NOMO-1 treated with DMSO at 0.1 percent for 48 hours (cell line): ENCODE data around the gene GPR139.

ENCODE experiments used
- DNase-seq: peaks from one replicate; lab custom pipeline; 2025; ENCODE audit not compliant: unreplicated experiment; lab: John Stamatoyannopoulos, UW

GPR139 gene

DNA sequence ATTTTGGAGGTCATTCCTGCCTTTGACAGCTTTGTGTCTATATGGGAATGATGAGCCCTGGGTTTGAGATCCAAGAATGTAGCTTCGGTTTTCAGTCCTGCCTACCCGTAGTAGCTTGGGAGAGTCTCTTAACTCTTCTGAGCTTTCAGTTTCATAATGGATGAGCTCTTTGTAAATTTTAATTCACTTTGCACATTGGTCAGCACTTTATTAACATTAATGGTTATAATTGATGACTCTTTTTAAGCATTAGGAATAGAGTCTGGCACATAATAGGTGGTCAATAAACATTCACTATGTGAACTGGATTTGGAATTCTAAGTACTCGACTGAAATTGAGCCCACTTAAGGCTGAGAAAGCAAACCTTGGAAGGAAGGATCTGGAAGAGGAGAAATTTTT lies 17.3 kb downstream of the GPR139 start:
- DNase-seq, result no peak

DNA sequence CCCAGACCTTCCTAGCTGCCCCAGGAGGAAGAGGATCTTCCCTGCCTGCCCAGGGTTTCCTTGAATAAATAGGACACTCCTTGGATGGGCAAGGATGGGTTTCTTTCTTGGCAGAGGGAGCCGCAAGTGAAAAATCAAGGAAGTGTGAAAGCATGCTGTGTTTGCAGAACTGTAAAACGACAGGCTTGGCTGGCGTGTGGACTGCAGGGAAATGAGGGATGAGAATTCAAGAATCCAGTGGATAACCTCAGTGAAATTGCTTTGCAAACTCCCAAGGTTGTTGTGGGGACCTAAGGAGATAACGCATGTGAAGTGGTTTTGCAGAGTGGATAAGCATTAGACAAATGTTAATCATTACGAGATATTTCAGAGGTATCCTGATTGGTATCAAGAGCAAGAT lies 20.4 kb downstream of the GPR139 start:
- no peak for DNase-seq

DNA sequence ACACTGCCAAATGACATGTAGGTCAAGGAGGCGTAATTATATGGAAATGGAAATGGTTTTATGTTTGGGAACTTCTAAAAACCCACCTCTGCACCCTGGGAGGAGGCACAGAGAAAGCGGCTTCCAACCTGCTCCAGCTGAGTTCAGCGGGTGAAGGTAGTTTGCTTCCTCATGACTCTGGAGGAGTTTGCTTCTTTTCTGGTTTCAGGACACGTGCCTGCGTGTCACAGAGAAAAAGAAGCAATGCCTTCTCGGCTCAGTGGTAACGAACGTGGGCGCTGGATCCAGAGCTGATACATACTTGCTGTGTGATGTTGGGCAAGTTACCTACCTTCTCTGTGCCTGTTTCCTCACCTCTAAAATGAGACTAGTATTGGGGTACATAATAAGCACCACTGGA lies 22.1 kb downstream of the GPR139 start:
- no peak for DNase-seq

DNA sequence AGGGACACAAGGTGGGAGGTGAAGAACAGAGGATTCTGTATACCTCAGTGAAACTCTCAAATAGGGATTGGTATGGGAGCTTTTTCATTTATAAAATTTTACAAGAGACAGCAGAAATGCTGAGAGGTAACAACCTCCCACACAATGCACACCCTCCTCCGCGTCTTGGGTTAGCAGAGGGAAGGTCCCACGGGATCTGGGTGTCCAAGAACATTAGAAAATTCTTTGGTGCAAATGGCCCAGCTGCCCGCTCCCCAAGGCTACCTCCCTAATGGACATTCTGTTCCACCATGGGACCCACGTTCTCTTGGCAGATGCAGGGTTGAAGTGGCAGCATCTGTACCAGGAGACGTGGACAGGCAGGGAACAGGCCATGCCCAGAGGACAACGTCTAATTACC lies 22.5 kb downstream of the GPR139 start:
- no peak for DNase-seq

DNA sequence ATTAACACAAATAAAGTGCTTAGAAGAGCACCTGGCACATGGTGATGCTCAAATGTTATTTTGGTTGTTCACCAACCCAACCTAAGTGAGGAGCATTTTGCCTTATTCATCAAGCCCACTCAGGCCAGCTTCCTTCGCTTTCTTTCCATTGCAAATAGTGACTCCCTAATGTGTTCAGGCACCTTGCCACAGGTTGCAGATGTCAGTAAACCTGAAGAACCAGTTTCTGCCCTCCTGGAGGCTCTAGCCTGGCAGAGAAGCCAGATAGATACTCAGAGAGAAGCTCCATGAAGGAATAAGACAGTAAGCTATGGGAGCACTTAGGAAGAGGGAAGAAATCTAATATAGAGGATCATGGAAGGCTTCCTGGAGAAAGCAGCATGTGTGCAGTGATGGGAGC lies 23.9 kb downstream of the GPR139 start:
- no peak for DNase-seq

DNA sequence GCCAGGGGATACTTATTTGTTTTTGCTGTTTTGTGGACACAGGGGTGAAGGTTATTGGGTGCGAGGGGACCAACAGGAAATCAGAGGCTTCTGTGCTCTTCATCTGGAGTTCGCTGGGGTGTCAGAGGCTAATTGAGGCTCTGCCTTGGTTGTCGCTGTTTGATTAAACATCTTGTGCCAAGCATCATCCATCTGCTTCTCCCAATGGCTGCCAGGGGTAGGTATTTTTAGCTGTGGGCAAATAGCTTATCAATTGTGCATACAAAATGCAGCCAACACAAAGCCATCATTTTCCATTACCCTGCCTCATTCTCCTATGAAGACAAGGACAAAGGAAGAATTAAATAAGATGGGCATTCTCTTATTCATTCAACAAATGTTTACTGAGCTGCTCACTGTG lies 27.8 kb downstream of the GPR139 start:
- no peak for DNase-seq

DNA sequence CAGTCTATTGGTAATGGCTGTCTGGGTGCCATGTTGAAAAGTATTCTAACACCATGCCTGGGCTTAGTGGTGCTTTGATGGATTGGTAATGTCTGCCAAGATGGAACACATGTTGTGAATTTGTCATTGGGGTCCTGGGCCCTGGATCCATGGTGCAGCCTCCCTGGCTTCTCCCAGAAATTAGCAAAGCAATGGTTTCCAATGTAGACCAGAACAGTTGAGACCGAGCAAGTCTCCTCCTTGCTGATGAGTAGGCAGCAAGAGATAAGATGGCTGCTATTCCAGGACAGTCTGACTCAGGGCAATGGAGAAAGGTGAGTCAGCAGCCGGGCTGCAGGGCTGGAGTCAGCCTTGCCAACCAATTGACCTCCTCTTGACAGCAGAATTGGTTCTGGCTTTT lies 30.8 kb downstream of the GPR139 start:
- no peak for DNase-seq

DNA sequence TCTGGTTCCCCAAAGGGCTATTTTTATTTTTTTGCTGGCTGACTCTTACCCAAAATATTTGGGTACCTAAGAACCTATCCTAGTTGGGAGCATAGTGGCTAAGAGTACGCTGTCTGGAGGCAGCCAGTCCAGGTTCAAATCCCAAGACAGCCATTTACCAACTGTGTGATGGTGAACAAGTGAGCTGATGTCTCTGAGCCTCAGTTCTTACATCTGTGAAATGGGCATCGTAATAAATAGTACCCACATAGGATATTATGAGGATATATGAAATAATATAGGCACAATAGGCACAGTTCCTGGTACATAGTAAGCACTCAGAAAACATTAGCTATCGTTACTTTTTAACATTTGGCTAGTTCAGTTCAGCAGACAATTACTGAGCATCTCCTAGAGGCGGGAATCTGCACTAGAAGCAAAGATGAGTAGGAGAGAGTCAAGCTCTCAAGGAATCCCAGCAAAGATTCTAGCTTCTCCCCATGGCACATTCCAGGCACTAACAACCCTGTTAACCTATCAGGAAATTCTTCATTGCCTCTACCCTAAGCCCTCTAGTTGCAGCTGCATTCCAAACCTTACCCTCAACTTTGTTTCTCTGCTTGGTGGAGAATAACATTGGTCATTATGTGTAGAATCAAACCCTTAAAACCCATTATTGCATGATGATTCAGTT lies 31.6 kb downstream of the GPR139 start:
- no peak for DNase-seq

DNA sequence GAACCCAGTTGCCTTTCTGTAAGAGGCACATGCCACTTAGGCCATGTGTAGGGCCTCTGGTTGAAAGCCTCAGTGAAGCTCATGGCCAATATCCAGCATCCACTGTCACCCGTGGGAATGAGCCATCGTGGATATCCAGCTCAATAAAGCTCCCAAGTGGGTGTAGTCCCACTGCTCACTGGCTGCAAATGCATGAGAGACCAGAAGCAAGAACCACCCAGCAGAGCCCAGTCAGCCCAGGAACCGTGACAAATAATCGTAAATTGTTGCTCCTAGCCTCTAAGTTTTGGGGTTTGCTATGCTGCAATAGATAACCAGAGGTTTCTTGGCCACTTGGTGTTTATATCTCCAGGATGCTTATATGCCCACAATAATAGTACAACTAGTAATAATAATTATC lies 33.7 kb downstream of the GPR139 start:
- no peak for DNase-seq

DNA sequence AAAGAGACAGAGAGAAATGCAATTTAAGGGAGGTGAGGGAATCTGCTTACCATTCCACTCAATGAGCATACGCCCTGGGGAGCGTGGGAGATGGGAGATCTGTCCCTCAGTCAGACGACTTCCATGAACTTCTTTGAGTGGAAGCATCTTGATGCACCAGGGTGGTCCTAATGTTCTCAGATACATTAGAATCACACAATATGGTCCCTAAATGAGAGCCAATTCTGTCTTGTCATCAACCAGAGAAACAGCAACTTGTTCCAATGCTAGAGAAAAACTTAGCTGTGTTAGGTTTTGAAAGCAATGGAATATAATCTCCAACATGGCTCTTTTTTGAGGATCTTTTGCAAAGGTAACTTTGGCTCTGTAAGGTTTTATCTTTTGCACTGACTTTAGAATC lies 44.1 kb downstream of the GPR139 start:
- DNase-seq, result no peak

DNA sequence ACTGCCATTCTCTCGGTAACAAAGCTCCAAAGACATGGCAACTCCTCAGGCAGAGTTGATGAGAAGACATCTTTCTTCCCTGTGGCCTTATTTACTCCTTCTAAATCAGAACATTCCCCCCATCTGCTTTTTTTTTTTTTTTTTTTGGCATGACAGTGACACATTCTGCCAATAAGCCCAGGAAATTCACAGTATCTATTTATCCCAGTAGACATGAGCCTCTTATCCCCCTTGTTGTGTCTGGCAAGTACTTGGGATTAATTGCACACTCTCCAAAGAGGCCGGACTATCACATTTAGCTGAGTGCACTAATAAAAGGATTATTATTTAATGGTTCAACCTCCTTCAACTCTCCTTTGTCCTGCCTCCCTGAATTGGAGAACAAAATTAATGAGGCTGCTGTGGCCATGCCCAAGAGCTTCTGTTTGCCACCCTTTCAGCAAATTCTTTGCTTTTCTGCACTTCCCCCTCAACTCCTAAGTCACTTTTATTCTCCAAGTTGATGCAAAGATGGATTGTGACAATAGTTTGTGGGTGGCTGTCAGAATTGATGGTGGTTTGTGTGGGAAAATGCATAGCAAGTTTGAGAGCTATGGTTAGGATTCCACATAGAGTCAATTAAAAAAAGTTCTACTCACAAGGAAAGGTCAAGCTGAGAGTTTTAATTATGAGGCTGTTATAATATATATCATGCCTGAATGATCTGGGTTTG lies 47.2 kb downstream of the GPR139 start:
- DNase-seq, result no peak

DNA sequence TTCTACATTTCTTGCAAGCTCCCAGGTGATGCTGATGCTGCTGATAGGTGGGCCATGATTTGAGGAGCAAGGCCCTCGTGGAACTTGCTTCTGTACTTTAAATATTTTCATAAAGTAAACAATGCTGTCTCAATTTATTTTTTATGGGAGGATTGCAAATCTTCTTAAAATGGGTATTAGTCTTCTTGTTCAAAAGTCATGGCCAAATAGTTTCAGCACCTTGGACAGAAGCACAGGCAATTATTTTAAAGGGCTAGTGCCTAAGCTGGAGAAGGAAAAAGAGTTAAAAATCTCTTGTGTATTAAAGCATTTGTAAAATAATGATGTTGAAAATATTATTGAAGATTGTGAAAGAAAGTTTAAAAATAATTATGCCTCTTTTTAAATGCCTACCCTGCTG lies 50.5 kb downstream of the GPR139 start:
- peak; percentile 6 for DNase-seq

DNA sequence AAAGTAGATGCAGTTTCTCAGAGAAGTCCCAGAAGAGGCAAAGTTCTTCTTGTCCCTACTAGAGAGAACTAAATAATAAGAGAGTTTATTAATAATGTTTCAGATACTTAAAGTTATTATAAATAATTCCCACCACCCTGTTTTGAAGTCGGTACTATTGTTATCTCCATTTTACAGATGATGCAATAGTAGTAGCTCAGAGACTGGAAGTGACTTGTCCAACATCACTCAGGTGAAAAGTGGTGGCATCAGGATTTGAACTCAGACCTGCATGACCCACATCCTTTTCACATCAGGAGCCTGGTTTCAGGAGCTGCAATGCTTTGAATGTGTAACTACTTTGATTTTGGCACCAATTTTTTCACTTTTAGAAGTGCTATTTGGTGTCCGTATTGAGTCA lies 52.7 kb downstream of the GPR139 start:
- DNase-seq, result no peak

DNA sequence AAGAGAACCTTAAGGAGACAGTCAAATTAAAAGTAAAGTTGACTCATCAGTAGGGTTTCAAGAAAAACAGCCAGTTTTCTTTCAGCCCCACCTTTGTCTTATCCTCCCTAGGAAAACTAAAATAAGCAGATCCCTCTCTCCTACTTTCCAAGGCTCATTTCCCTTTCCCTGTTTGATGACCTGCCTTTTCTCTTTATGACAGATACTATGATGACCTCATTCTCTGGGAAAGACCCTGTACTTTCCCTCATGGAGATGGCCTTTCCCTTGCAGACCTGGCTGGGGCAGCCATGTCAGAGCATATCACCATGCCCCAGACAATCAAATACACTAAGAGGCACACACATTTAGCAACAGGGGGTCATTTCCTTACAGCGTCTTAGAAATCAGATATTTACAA lies 53.6 kb downstream of the GPR139 start:
- DNase-seq, result no peak

DNA sequence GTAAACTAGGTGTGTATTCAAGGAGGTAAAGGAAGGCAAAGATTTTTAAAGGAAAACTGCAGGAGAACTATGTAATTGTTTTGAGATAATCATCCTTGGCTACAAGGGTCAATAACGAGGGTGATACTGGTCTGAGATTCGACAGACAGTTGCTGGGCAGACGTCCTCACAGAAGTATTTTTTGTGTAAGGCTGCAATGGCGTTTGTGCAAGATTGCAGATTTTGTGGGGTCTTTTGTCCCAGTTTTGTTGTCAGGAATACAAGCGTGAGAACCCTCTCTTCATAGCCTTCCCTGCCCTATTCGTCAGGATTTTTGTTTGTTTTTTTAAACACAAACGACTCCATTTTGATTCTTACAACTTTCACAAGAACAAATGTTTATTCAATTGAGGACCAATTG lies 57.5 kb downstream of the GPR139 start:
- DNase-seq, result no peak

DNA sequence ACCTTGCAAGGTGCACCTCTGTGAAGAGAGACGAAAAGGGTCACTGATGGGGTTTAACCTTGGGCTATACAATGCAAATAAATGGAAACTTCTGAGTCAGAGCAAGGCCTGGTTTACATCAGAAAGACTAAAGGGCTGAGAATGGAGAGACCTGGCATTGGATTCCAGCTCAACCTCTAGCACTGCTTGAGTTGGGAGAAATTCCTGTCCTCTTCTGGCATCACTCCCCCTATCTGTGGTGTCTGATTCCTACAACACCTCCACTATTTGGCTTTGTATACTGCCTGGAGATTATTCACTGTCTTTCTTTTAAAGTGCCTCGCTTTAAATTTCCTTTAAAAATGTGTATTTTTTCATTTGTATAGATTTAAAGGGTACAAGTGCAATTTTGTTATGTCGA lies 68.8 kb downstream of the GPR139 start:
- no peak for DNase-seq

DNA sequence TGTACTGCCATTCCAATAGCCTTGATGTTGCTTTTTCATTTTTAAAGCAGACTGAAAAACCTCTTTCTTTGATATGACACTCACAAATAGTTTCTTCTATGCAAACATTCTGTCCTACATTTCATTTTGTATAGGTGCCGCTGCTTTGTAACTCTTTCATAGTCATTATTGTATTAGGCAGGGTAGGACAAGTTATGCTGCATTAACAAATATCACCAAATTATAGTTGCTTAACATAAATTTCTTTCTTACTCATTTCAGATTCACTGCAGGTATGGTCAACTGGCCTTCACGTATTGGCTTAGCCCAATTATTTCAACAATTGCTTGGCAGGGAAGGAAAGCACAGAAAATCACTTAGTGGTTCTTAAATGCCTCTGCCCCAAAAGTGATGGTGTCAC lies 70.8 kb downstream of the GPR139 start:
- no peak for DNase-seq

DNA sequence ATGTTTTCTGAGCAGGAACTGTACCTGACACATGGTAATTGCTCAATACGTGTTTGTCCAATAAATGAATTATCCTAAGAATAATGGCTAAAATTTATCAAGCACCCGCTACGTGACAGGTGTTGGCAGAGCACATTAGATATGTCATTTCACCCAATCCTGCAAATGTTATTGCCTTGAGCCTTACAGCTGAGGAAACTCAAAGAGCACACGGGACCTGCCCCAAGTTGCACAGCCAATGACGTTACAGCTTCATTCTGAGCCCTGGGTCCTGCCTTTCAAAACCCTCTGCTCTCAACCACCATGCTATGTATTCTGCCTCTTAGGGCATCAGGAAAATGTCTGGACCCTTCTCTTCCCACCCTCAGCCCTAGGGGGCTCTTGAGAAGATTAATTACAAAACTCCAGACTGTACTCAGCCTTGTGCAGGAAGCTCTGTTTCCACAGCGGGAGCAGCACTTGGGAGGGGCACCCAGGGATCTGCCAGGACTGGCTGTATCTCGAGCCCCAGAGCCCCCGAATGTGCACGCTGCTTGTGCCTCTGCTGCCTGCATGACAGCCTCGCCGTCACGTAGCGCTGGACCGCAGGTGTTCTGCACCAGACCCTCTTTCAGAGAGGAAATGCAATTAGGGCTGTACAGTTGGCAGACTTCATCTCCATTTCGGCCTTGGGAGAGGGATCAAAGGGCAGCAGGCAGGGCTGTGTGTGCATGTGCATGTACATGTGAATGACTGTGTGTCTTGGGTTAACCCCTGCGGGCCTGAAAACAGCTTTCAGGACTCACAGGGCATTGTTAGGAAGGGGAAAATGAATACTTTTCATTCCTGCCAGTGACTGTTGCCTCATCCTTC lies 71.6 kb downstream of the GPR139 start:
- no peak for DNase-seq

DNA sequence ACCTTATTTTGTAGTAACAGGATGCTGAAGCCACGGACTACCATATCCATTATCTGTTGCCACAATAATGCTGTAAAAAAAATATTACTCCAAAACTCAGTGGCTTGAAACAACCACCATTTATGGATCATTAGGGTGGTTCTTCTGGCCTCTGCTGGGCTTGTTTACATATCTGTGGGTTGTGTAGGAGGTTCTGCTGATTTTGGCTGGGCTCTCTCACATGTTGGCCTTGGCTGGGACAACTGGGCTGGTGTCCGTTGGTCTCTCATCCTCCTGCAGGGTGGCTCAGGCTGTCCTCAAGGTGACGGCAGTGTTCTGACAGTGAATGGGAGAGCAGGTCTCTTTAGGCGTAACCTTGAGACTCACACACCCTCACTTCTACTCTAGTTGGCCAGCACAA lies 76.0 kb downstream of the GPR139 start:
- DNase-seq, result no peak

DNA sequence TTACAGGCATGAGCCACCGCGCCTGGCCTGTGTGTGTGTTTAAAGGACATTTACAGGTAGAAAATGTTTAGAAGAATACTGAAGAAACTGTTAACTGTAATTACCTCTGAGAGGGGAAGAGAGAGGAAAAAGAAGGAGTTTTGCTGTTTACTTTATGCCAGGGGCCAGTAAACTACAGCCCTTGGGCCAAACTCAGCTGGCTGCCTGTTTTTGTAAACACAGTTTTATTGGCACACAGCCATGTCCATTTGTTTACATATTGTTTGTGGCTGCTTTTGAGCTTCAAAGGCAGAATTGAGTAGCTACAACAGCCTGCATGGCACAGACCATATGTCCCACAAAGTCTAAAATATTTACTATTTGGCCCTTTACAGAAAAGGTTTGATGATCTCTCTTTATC lies 76.4 kb downstream of the GPR139 start:
- no peak for DNase-seq

DNA sequence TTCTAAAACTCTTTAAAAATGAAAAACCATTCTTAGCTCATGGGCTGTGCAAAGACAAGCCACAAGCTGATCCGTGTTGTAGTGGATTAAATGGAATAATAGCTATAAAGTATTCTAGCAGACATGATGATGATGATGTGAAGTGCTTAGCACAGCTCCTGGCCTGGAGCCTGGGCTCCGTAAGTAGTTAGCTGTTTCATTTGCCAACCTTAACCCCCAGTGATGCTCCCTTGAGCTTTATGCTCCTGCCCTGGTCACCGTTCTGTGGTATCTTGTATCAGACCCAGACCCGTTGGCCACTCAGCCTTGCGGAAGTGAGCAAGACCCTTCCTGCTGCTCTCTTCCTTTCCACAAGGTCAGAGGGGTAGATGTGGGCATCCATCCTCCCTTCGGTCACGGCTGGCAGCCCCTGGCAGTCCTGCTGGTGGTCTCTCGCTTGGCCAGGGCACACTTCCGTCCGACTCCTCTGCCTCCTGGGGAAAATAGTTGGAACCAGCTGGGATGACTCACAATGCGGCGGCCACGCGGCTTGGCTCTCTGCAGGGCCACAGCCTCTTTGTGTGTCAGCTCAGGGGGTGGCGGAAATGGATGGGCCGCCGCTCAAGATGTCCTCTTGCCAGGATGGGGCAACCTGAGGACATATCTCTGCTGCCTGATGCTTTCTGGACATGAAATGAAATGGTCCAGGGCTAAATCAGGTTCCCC lies 79.1 kb downstream of the GPR139 start:
- no peak for DNase-seq

DNA sequence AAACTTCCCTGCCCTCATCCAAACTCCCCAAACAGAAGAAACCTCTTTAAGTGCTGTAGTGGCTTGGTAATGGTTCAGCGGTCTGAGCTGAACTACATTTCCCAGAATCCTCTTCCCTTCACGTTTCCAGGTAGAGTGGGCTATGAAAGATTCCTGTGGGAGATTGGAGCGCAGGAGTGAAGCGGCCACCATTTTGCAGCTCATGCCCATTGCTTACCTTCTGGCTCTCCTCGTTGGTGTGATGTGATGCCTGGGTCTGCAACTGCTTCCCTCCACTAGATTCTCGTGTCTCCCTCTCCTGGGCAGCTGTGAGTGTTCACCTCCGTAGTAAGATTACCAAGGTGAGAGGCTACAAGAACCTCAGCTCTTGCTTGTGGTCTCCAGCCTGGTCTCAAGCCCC lies 82.1 kb downstream of the GPR139 start:
- DNase-seq, result no peak
